Panc1 (cell line): ENCODE measurements around the gene CMTM4. TPM values are rescaled to one million over a fixed set of nuclear protein-coding genes. Genes with fewer than 3 reads are reported as not detected.
A peak's percentile ranks its signal among the peaks of the same experiment; 100 is the strongest.

Experiments used
- ATAC-seq: fragments of 200-7000 bp; cut with Tn5 transposase; 2 replicates; pipeline ENCODE4 v1.9.1; 2020; ENCODE audit warnings: mild to moderate bottlenecking, moderate library complexity
- BruUV-seq: library from RNA; stranded (reverse); fragments of 400-500 nt; replicated peaks from 2 replicates; lab custom pipeline; 2021; lab: Mats Ljungman, UMichigan
- CTCF ChIA-PET: fragments of 300-600 bp; sonication (Branson Sonifier 250); formaldehyde crosslinking; loops from one replicate; lab custom pipeline; 2022; ENCODE audit warnings: antibody characterized with exemption; lab: Charles Lee
- POLR2A ChIA-PET: fragments of 300-600 bp; sonication (Branson Sonifier 250); formaldehyde crosslinking; loops from one replicate; lab custom pipeline; 2022; ENCODE audit warnings: antibody characterized with exemption; lab: Charles Lee
- DNase-seq: peaks from one replicate; pipeline ENCODE4 v3.0.0-alpha.2; 2010; ENCODE audit warnings: low read depth, low spot score
- H3K27ac ChIP-seq: 2 replicates; pipeline ENCODE4 v1.5.1; 2011; ENCODE audit warnings: mild to moderate bottlenecking, low read length, inconsistent platforms
- H3K27me3 ChIP-seq: fragments of 200-500 bp; sonication (Bioruptor generic); 2 replicates; pipeline ENCODE4 v1.6.0; 2014; ENCODE audit warnings: low read length, inconsistent platforms; ENCODE audit not compliant: control insufficient read depth, insufficient read depth
- H3K36me3 ChIP-seq: fragments of 200-500 bp; sonication (Bioruptor generic); 2 replicates; pipeline ENCODE4 v1.5.1; 2014; ENCODE audit warnings: inconsistent platforms, mild to moderate bottlenecking, low read length, moderate library complexity; ENCODE audit not compliant: control insufficient read depth, insufficient read depth
- H3K4me1 ChIP-seq: 2 replicates; pipeline ENCODE4 v1.5.1; 2011; ENCODE audit warnings: inconsistent platforms, mild to moderate bottlenecking, low read length, moderate library complexity; ENCODE audit not compliant: control insufficient read depth, insufficient read depth
- H3K4me3 ChIP-seq, 2 experiments: 2 replicates each; pipeline ENCODE4 v1.5.1; 2011 to 2012; ENCODE audit warnings: low read depth in 2 of 2, low read length in 2 of 2, mild to moderate bottlenecking in 2 of 2, inconsistent platforms in 1 of 2, moderate library complexity in 1 of 2
- H3K9me3 ChIP-seq: fragments of 200-500 bp; sonication (Bioruptor generic); 2 replicates; pipeline ENCODE4 v1.5.1; 2014; ENCODE audit warnings: low read depth, mild to moderate bottlenecking, inconsistent platforms, low read length, moderate library complexity; ENCODE audit not compliant: control insufficient read depth, insufficient read depth
- CTCF ChIP-seq: fragments of 450-650 bp; IDR thresholded peaks from 2 replicates; pipeline ENCODE4 v1.5.1; 2017; ENCODE audit warnings: mild to moderate bottlenecking
- POLR2AphosphoS5 ChIP-seq: IDR thresholded peaks from 2 replicates; pipeline ENCODE4 v1.6.1; 2012; ENCODE audit warnings: mild to moderate bottlenecking, low read depth, low read length, moderate library complexity
- REST ChIP-seq, 2 experiments: IDR thresholded peaks; 2 replicates each; pipeline ENCODE4 v1.6.1; 2011 to 2012; ENCODE audit warnings: low read depth in 2 of 2, control low read depth in 1 of 2, low read length in 1 of 2, mild to moderate bottlenecking in 1 of 2, moderate library complexity in 1 of 2; ENCODE audit not compliant: insufficient read depth in 1 of 2
- SIN3A ChIP-seq: IDR thresholded peaks from 2 replicates; pipeline ENCODE4 v1.6.1; 2012; ENCODE audit warnings: low read depth, mild to moderate bottlenecking, low read length, moderate library complexity, borderline replicate concordance; ENCODE audit not compliant: insufficient read depth
- TCF7L2 ChIP-seq: IDR thresholded peaks from 2 replicates; pipeline ENCODE4 v1.6.1; 2011; ENCODE audit warnings: mild to moderate bottlenecking, low read depth, low read length, inconsistent platforms
- in situ Hi-C: cut with HindIII; loops from 2 replicates; pipeline ENCODE4 v1.10.0; 2016; ENCODE audit warnings: low sequenced_read_pairs, low pct_unique_long_range_greater_than_20kb
- intact Hi-C: fragments of 100-400 bp; cut with micrococcal nuclease; formaldehyde crosslinking; loops from one replicate; pipeline ENCODE4 v1.10.0; 2022; ENCODE audit not compliant: unreplicated experiment
- total RNA-seq: library from RNA; stranded (reverse); gene quantifications from one replicate; pipeline ENCODE4 v1.2.1, GENCODE V29; 2021; ENCODE audit not compliant: unreplicated experiment

CMTM4 gene
- total RNA-seq, 1 experiment from 2014 or later = 51.9 TPM

GRCh38 chr16:66741950-66742808 is 45.6 kb upstream of the CMTM4 start:
- ATAC-seq (no peak), DNase-seq (no peak)
- Histone ChIP-seq H3K9me3 (no peaks in the 10 kb centered on the region), H3K27ac (peak overlapping the region; percentile 78; the same call in 1 of the 2 replicates), H3K27me3 (no peaks in the 10 kb centered on the region), H3K4me3 (no peak overlapping the region; a peak in 1 of 4 replicates), H3K36me3 (peaks cover 15% of the 10 kb centered on the region), H3K4me1 (peaks cover 5% of the 10 kb centered on the region; the same call in 1 of the 2 replicates)
- ChIA-PET CTCF (interaction anchor here (0.6 kb wide), 1 partner anchor 80 kb away, joined by 8 read pairs; no protein-coding TSS in a partner anchor), POLR2A (no interaction called here)
- intact Hi-C loops = no loop called here
- in situ Hi-C loops = no loop called here
- TSS peak; percentile 38 for BruUV-seq
- TF ChIP-seq CTCF (no peak), POLR2AphosphoS5 (no peak), REST (IDR thresholded peaks at IDR 0.05; ENCODE audit: insufficient read depth in 1 of 2, low read depth in 2 of 2, low read length in 1 of 2) (no peak), TCF7L2 (no peak), SIN3A (no peak)

- ATAC-seq = 0 out of 2 replicates have a peak, but pooled peaks have one; percentile 63
- peak; percentile 52 for DNase-seq
- CTCF ChIA-PET = no interaction called here
- Histone ChIP-seq H3K36me3 (peaks cover 12% of the 10 kb centered on the region), H3K4me1 (peaks cover 5% of the 10 kb centered on the region; the same call in 1 of the 2 replicates), H3K4me3 (no peak overlapping the region), H3K9me3 (no peaks in the 10 kb centered on the region), H3K27ac (peak overlapping the region; percentile 78; the same call in 1 of the 2 replicates), H3K27me3 (no peaks in the 10 kb centered on the region)
- no peak for TF ChIP-seq REST (IDR thresholded peaks at IDR 0.05; ENCODE audit: insufficient read depth in 1 of 2, low read depth in 2 of 2, low read length in 1 of 2)
- no peak for TF ChIP-seq CTCF
- no peak for TF ChIP-seq TCF7L2
- in situ Hi-C loops = no loop called here
- no TSS peak for BruUV-seq
- POLR2A ChIA-PET = interaction anchor here (0.6 kb wide), 1 partner anchor 20 kb away, joined by 3 read pairs; no protein-coding TSS in a partner anchor
- intact Hi-C loops = no loop called here
Observed at GRCh38 chr16:66741169-66741900, 44.8 kb upstream of the CMTM4 start.
